ELF-1 (cell line): ENCODE data around the gene OR2A14.
"Not testable (repeated sequence)": the region's sequence is repeated elsewhere in the genome, so short reads cannot be mapped to it uniquely, and the experiment has no call there.

Source experiments
- DNase-seq: peaks from one replicate; pipeline ENCODE4 v3.0.0-alpha.2; 2016; ENCODE audit warnings: low read depth, low spot score

OR2A14 gene, protein sequence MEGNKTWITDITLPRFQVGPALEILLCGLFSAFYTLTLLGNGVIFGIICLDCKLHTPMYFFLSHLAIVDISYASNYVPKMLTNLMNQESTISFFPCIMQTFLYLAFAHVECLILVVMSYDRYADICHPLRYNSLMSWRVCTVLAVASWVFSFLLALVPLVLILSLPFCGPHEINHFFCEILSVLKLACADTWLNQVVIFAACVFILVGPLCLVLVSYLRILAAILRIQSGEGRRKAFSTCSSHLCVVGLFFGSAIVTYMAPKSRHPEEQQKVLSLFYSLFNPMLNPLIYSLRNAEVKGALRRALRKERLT

DNA sequence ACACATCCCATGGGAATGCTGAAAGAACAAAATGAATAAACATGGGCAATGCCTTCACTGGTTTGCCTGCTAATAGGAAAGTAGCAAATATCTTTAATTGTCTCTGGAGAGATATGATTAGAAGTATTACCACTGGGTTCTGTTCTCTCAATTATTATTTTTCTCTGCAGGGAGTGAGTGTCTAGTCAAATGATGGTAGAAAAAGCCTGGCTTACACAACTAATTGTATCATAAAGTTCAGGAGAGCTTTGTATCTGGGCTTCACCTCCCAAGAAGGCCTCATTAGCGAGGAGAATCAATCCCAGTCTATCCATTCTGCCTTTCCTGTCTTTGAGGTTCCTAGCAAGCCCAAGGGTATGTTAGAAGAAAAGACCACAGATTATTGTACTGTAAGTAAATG lies at the start of gene OR2A14:
OR2A14 (plus strand) TSS at position 301 of the 400 bp plus-strand sequence. CDS start 5,937 bp downstream, outside the sequence.
- DNase-seq = no peak

DNA sequence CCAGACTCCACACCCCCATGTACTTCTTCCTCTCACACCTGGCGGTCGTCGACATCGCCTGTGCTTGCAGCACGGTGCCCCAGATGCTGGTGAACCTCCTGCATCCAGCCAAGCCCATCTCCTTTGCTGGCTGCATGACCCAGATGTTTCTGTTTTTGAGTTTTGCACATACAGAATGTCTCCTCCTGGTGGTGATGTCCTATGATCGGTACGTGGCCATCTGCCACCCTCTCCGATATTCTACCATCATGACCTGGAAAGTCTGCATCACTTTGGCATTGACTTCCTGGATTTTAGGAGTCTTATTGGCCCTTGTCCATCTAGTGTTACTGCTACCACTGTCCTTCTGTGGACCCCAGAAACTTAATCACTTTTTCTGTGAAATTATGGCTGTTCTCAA lies 48.6 kb upstream of the OR2A14 start:
- no peak for DNase-seq

DNA sequence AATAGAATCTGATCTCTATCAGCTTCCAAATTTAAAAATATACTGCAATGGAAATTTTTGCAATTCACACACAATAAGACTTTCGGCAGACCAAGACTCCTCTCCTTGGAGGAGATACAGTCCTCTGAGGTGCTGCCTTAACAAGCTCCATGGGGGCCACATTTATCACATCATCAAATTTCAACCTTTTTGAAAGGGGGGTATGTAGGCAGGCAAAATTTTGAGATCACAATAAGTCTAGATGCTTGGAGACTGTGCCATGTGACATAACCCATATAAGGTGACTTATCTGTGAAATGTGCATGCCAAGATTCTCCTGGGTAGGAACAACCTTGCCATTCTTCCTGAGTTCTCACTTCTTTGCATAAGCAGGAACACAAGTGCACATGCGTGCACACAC lies 37.0 kb upstream of the OR2A14 start, which contains the start of gene OR2A12:
OR2A12 (plus strand) TSS at position 301 of the 400 bp plus-strand sequence. CDS start 8,830 bp downstream, outside the sequence.
- no peak for DNase-seq

DNA sequence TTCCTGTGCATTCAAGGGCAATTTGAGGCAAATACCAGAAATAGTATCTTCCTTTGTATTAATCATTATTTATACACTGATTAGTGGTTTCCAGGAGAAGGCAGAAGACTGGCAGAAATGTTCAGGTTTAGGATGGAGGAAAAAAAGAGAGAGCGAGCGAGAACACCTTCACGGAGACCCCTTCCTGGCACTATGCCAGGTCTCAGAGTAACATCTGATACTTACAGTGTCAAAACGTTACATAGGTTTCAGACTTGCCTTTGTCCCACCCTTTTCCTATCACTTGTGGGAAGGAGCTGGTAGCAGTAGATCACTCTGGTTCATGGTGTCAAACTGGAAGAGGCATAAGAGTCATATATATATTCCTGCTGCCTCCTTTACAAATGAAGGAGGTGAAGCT lies 36.2 kb upstream of the OR2A14 start:
- no peak for DNase-seq

DNA sequence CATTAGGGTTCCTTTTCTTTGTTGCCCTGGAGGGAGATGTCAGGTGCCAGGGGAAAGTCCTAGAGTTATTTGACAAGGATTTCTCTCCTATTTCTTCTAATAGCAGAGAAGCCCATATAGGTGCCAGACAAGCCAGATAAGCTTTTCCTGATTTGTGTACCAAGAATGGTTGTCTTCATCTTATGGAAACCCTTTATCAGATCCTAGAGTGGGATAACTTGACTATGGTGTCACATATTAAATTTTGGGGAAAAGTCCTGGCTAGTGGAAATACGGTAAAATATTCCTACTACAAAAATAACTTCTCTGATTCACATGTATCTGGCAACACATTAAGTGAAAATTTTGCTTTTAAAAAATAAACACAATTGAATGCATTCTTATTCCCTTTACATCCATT lies 35.7 kb upstream of the OR2A14 start:
- DNase-seq = no peak

DNA sequence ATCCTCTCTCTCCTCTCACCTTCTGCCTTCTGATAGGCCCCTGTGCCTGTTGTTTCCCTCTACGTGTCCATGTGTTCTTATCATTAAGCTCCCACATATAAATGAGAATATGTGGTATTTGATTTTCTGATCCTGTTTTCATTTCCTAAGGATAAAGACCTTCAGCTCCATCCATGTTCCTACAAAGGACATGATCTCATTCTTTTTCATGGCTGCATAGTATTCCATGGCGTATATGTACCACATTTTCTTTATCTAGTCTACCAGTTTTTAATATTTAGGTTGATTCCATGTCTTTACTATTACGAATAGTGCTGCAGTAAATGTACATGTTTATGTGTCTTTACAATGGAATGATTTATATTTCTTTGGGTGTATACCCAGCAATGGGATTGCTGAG lies 32.3 kb upstream of the OR2A14 start:
- DNase-seq = no peak

DNA sequence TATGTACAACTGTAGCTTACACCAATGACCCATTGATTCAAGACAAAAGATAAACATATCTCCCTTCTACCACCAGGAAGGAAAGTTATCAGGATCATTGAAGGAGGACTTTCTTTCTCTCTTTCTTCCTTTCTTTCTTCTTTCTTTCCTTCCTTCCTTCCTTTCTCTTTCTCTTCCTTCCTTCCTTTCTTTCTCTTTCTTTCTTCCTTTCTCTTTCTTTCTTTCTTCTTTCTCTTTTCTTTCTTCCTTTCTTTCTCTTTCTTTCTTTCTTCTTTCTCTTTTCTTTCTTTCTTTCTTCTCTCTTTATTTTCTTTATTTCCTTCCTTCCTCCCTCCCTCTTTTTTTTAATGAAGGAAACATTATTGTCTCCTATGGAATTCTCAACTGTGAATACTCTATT lies 24.2 kb upstream of the OR2A14 start:
- no peak for DNase-seq

DNA sequence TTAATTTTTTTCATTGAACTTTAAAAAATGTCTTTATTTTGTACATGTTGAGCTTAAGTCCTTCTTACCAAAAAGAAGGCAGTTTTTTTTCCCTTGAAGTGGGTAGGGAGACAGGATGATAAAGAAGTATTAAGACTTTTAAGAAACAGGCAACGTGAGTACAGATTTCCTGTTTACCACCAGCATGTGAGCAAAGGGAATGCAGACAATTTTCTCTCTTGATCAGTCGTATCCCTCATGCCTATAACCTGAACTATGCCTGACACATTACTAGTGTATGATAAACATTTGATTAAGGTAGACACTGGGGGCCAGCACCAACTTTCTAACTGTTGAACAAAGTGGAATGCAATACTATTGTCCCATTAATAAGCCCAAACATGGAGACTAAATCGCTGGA lies 22.4 kb upstream of the OR2A14 start:
- no peak for DNase-seq

DNA sequence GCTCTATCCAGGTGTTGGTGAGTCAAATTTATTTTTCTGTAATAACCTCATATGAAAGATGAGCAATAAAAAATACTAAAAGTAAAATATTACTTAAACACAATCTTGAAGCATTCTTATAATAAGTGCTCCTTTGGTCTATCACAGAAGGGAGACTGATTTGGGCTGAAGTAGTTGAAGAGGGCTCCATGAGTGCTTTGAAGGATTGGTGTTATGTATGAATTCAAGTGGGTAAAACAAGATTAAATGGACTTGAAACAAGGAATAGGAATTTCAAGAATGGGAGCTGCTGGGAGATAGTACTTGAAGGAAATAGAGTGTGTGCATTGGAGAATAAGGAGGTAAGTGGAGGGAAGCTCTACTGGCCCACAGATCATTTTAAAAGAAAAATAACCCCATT lies 20.9 kb upstream of the OR2A14 start:
- no peak for DNase-seq

DNA sequence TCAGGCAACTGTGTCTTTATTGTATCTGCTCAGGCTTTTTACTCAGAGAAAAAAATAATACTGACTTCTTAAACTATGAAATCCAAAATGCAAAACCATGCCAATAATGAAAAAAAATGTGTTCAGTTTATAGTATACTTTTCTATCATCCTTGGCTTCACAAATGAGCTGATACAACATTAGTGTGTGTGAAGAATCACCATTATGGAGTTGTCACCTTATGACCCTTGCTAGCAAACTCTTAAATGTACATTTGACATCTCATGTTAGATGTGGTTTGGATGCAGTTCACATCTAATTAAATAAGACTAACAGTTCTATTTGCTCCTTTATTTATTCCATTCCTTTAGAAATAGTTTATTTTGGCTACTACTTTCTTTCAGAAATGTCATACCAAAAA lies 17.8 kb upstream of the OR2A14 start:
- no peak for DNase-seq

DNA sequence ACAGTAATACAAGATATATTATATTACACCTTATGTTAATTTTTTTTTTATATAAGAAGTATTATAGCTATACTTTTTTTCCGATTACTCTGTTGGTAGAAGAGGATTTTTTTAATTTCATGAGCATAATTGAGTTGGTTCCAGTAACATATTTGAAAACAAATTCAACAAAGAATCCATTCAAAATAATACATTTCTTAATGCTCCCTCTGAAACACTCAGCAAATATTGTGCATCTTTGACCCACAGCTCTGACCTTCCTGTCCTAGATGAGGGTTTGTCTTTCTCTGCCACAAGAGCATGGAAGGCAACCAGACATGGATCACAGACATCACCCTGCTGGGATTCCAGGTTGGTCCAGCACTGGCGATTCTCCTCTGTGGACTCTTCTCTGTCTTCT lies 13.7 kb upstream of the OR2A14 start, which contains the start of gene OR2A2:
OR2A2 (plus strand) TSS at position 301 of the 400 bp plus-strand sequence; CDS start at position 301, 0 bp downstream.
- DNase-seq = no peak

DNA sequence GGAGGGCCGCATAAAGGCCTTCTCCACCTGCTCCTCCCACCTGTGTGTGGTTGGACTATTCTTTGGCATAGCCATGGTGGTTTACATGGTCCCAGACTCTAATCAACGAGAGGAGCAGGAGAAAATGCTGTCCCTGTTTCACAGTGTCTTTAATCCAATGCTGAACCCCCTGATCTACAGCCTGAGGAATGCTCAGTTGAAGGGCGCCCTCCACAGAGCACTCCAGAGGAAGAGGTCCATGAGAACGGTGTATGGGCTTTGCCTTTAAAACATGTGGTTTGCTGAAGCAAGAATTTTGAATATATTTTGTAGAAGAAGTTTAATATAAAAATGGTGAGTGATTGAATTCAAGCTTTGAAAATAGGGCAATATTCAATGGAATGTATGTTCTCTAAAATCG lies 12.7 kb upstream of the OR2A14 start:
- DNase-seq = no peak

DNA sequence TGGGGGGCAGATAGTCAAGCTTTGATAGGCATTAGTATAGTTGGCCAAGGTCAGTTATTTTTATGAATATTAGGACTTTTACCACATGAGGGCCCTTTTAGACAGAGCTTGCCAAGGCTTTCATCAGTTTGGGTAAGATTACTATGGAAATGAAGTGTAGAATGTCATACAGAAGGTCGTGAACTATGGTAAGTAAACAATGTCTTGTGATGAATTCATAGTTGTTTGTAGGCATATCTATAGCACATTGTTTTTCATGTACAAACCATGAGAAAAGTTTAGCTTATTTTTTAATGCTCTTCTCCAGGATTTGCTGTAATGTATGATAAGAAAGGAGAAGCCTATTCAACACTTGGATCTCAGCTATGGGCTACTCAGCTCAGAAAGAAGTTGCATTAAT lies 9.3 kb upstream of the OR2A14 start:
- no peak for DNase-seq

DNA sequence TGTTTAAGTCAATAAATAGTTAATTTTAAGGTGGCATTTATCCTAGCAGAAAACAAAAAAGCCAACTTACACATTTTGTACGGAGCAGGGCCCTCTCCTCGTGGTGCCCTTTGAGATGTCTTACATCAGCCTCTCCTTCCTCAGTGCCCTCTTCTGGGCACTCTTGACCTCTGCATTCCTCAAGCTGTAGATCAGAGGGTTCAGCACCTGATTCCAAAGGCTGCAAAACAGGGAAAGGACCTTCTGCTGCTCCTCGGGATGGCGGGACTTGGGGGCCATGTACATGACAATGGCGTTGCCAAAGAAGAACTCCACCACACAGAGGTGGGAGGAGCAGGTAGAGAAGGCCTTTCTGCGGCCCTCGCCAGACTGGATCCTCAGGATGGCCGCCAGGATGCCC lies 4.6 kb upstream of the OR2A14 start:
- peak; percentile 4 for DNase-seq

DNA sequence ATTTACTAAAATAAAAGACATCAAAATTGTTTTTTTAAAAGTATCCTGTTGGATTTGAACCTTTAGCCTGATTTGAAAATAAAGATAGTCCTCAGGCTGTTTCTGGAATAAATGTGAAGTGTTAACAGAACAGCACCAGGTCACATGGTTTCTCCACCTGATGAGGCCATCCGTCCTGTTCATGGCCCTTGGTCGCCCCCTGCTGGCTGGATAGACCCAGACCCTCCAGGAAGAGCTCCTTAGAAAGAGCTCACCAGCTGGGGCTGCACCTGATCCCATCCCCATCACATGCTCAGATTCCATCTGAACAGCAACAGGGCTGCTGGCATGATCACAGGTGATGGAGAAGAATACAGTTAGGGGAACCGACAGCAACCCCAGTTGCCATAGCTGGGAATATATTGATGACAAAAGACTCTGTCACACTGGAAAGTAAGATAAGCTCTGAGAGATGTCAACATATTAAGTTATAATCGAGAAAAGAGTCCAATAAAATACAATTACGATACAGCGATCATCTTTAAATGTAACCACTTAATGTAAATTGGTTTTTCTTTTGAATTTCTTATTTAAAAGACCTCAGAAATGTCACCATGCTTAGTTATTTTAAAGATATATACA lies 4.8 kb downstream of the OR2A14 start:
- DNase-seq = peak; percentile 91

DNA sequence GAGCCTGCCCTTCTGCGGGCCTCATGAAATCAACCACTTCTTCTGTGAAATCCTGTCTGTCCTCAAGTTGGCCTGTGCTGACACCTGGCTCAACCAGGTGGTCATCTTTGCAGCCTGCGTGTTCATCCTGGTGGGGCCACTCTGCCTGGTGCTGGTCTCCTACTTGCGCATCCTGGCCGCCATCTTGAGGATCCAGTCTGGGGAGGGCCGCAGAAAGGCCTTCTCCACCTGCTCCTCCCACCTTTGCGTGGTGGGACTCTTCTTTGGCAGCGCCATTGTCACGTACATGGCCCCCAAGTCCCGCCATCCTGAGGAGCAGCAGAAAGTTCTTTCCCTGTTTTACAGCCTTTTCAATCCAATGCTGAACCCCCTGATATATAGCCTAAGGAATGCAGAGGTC lies 6.6 kb downstream of the OR2A14 start:
- DNase-seq = not testable (repeated sequence)

DNA sequence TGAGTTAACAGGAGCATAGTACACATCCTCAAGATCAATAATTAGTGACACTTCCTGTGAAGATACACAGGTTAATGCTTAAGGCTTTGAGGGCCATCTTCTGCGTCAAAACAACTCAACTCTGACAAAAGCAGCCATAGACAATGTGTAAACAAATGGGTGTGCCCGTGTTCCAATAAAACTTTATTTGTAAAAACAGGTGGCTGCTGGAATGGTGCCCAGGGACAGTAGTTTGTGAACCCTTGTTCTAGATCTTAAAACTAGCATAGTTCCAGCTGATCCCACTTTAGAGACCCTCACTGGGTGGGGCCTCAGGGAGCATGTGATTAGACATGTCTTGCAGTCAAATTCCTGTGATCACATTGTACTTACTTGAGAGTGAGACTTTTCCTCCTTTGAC lies 7.8 kb downstream of the OR2A14 start:
- DNase-seq = no peak

DNA sequence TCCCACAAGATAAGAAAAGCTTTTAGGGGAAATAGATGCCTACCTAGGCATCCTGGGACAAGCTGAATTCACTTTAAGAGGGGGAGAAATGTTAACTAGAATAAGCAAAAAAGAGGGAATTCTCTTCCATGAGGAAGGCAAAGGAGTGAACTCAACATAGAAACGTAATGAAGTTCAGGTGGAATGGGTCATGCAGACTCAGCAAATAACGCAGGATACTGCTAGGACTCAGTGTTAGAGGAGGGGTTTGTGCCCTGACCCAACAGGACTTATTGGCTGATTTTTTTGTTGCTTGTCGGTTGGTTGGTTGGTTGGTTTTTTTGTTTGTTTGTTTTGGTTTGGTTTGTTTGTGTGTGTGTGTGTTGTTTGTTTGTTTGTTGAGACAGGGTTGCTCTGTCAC lies 9.3 kb downstream of the OR2A14 start:
- DNase-seq = no peak

DNA sequence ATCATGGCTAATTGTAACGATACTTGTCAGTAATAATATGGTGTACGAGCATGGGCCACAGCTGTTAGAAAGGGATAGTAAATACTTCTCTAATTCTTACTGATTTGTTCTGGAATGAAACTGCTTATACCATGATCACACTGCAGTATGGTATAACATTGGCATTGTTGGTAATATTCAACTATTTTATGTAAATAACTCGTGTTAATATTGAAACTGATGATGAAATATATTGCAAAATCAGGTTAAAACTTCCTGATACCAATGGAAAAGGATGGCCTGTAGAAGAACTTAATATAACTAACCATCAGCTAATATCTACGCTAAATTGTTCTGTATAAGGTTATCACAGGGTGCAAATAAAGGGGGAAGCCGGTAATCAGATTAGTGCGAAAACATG lies 10.3 kb downstream of the OR2A14 start:
- no peak for DNase-seq

DNA sequence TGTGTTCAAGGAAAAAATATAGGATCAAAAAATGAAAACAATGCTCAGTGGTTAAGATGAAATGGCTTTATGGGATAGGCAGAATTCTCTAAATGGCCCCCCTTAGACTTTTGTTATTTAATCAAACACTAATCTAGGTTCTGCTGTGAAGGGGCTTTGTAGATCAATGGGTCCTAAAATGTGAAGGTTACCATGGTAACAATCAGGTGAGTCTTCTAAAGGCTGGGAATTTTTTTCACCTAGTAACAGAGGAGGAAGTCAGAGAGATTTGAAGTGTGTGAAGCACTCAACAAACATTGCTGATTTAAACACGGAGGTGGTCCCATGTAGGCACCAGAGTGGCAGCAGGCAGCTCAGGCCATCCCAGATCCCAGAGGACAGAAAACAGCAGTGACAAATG lies 11.1 kb downstream of the OR2A14 start:
- DNase-seq = no peak

DNA sequence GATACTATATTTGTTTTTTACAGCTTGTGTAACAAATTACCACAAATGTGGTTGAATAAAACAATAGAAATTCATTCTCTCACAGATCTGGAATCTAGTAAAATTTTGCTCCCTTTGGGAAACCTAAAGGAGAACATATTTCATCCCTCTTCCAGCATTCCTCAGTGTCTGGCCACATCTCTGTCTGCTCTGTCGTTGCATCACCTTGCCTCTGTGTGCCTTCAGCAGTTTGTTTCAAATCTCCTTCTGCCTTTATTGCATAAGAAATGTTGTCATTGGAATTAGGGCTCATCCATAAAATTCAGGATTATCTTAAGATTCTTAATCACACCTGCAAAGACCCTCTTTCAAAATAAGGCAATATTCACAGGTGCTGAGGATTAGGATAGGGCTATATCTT lies 14.5 kb downstream of the OR2A14 start:
- no peak for DNase-seq

DNA sequence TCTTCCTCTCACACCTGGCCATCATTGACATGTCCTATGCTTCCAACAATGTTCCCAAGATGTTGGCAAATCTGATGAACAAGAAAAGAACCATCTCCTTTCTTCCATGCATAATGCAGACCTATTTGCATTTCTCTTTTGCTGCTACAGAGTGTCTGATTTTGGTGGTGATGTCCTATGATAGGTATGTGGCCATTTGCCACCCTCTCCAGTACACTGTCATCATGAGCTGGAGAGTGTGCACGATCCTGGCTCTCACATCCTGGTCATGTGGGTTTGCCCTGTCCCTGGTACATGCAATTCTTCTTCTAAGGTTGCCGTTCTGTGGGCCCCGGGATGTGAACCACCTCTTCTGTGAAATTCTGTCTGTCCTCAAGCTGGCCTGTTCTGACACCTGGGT lies 19.2 kb downstream of the OR2A14 start:
- no peak for DNase-seq

DNA sequence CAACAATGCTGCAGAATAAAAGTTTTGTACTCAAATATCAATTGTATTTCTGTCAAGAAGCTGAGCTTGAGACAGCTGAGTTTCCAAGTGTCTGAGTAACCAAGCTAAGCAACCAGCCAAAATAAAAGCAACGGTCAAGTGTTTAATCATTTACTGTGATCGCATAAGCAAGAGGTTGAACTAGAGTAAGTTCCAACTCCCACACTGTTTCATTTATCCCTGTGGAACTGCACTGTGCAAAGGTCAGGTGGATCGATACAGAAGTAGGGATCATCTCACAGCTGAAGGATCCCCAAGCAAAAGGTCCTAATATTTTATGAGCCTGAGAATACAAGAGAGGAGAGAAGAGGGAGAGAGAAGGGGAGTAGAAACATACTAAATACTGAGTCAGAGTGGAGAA lies 21.4 kb downstream of the OR2A14 start:
- no peak for DNase-seq
